Thoracic aorta endothelial cell (primary cell): ENCODE measurements around the gene TMEM203. TPM values are rescaled to one million over a fixed set of nuclear protein-coding genes. Genes with fewer than 3 reads are reported as not detected.

Experiments used
- small RNA-seq: library from RNA; depleted of rRNA; stranded (forward); fragments of <200 nt; gene quantifications from one replicate; pipeline ENCODE3, GENCODE V24; 2012
- total RNA-seq: library from RNA; depleted of rRNA; stranded (reverse); fragments of >200 nt; gene quantifications from 2 replicates; pipeline ENCODE4 v1.2.3, GENCODE V29; 2012

Gene TMEM203
- total RNA-seq, 1 donor: 25.2 TPM

Small RNAs within 50 kb of the gene (small RNA-seq; reads per million reads assigned to genes)
- gene MIR3621: not detected

Other genes with a start within 250 kb of the TMEM203 start
- not detected in 2 replicates for gene PTGDS, start 228.1 kb downstream of the TMEM203 start, total RNA-seq
- gene LCNL1, start 222.7 kb downstream of the TMEM203 start, total RNA-seq: not detected in 2 replicates
- 16.6 and 17.4 TPM in 2 replicates for gene PAXX, start 213.2 kb downstream of the TMEM203 start, total RNA-seq
- gene CLIC3, start 209.1 kb downstream of the TMEM203 start, total RNA-seq: 0.14 and 0.27 TPM in 2 replicates
- 11.0 and 12.3 TPM in 2 replicates for gene ABCA2, start 177.4 kb downstream of the TMEM203 start, total RNA-seq
- not detected in 2 replicates for gene FUT7, start 173.6 kb downstream of the TMEM203 start, total RNA-seq
- gene NPDC1, start 159.5 kb downstream of the TMEM203 start, total RNA-seq: 39.0 and 47.4 TPM in 2 replicates
- gene ENTPD2, start 151.6 kb downstream of the TMEM203 start, total RNA-seq: not detected in 2 replicates
- 19.7 and 36.7 TPM in 2 replicates for gene SAPCD2, start 135.1 kb downstream of the TMEM203 start, total RNA-seq
- 16.2 and 20.7 TPM in 2 replicates for gene UAP1L1, start 128.1 kb downstream of the TMEM203 start, total RNA-seq
- 45.7 and 53.3 TPM in 2 replicates for gene MAN1B1, start 118.7 kb downstream of the TMEM203 start, total RNA-seq
- gene DPP7, start 90.9 kb downstream of the TMEM203 start, total RNA-seq: 55.6 and 69.3 TPM in 2 replicates
- under 0.01 and 0.14 TPM in 2 replicates for gene GRIN1, start 66.5 kb downstream of the TMEM203 start, total RNA-seq
- not detected in 2 replicates for gene LRRC26, start 35.6 kb downstream of the TMEM203 start, total RNA-seq
- gene TMEM210, start 33.6 kb downstream of the TMEM203 start, total RNA-seq: not detected in 2 replicates
- gene ANAPC2, start 17.1 kb downstream of the TMEM203 start, total RNA-seq: 28.2 and 31.2 TPM in 2 replicates
- gene SSNA1, start 17.0 kb downstream of the TMEM203 start, total RNA-seq: 84.6 and 91.9 TPM in 2 replicates
- 6.3 and 8.7 TPM in 2 replicates for gene TPRN, start 4.9 kb downstream of the TMEM203 start, total RNA-seq
- gene NDOR1, start 52 bp upstream of the TMEM203 start, total RNA-seq: 8.2 and 11.1 TPM in 2 replicates
- 0.13 and 0.43 TPM in 2 replicates for gene RNF208, start 16.6 kb upstream of the TMEM203 start, total RNA-seq
- 0.27 and 0.29 TPM in 2 replicates for gene CYSRT1, start 19.5 kb upstream of the TMEM203 start, total RNA-seq
- gene RNF224, start 21.9 kb upstream of the TMEM203 start, total RNA-seq: 0.07 TPM in 1 of 2 replicates, not detected in the other
- gene SLC34A3, start 25.3 kb upstream of the TMEM203 start, total RNA-seq: not detected in 2 replicates
- 240 and 376 TPM in 2 replicates for gene TUBB4B, start 35.6 kb upstream of the TMEM203 start, total RNA-seq
- not detected in 2 replicates for gene STPG3, start 45.6 kb upstream of the TMEM203 start, total RNA-seq
- gene NELFB, start 49.7 kb upstream of the TMEM203 start, total RNA-seq: 52.3 and 62.5 TPM in 2 replicates
- 48.3 and 50.1 TPM in 2 replicates for gene TOR4A, start 72.1 kb upstream of the TMEM203 start, total RNA-seq
- gene NRARP, start 96.6 kb upstream of the TMEM203 start, total RNA-seq: 12.1 and 16.5 TPM in 2 replicates
- gene EXD3, start 217.5 kb upstream of the TMEM203 start, total RNA-seq: 9.0 and 9.3 TPM in 2 replicates
- 0.27 and 0.29 TPM in 2 replicates for gene NOXA1, start 217.7 kb upstream of the TMEM203 start, total RNA-seq
- gene ENTPD8, start 235.7 kb upstream of the TMEM203 start, total RNA-seq: not detected in 2 replicates